Measurements from ENCODE around the gene RELN. TPM values are rescaled to one million over a fixed set of nuclear protein-coding genes. Genes with fewer than 3 reads are reported as not detected.

Gene RELN
- total RNA-seq, 2 donors from 2014 or later: 2.6 to 3.0 TPM

DNA sequence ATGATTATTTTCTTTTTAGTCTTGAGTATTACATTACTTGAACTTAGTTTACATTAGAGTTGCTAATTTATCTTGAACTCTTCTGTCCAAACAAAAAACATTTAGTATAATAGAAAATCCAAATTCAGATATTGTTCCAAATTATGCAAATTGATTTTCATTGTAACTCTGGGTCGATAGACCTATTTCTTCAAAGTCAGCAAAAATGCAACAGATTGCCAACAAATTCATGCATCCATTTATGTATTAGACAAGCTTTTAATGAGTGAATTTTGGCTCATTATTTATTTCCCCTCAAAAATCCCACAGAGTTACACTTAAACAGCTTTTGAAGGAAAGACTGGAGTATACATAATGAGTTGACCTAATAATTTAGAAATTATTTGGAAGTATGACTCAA, 240.8 kb downstream of the RELN start:
- Histone ChIP-seq H3K27ac (no peak overlapping the region), H3K9me3 (no peaks in the 10 kb centered on the region), H3K4me3 (no peak overlapping the region), H3K4me1 (replicated peaks) (no peaks in the 10 kb centered on the region), H3K36me3 (no peaks in the 10 kb centered on the region), H3K27me3 (replicated peaks; ENCODE audit: insufficient read depth) (no peaks in the 10 kb centered on the region)
- TF ChIP-seq POLR2A (IDR thresholded peaks at IDR 0.05): no peak
- no peak for TF ChIP-seq POLR2AphosphoS5 (IDR thresholded peaks at IDR 0.05)
- TF ChIP-seq, protein P1, sequence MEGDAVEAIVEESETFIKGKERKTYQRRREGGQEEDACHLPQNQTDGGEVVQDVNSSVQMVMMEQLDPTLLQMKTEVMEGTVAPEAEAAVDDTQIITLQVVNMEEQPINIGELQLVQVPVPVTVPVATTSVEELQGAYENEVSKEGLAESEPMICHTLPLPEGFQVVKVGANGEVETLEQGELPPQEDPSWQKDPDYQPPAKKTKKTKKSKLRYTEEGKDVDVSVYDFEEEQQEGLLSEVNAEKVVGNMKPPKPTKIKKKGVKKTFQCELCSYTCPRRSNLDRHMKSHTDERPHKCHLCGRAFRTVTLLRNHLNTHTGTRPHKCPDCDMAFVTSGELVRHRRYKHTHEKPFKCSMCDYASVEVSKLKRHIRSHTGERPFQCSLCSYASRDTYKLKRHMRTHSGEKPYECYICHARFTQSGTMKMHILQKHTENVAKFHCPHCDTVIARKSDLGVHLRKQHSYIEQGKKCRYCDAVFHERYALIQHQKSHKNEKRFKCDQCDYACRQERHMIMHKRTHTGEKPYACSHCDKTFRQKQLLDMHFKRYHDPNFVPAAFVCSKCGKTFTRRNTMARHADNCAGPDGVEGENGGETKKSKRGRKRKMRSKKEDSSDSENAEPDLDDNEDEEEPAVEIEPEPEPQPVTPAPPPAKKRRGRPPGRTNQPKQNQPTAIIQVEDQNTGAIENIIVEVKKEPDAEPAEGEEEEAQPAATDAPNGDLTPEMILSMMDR (IDR thresholded peaks at IDR 0.05): no peak
- DNase-seq (ENCODE audit: low spot score): no peak
- 68% methylated on average over 1 of the region's 1 CpG for WGBS
- intact Hi-C loops (cut with DNase I): no loop called here

DNA sequence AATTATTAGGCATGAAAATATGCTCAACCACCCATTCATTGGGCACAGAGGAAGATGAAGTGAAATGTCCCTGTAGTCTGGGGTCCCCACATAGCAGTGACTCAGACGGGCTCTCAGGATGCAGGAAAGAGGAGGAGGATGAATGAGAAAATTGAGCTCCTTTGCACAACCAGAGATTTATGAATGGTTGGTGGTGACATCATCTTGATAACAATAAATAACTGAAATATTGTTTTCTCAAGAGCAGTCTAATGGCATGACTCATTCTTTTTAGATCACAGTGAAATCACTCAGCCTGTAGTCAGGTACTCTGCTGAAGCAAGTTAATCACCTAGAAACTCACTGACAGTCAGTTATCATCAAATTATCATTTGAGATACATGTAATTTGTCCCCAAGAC, 254.1 kb downstream of the RELN start:
- intact Hi-C loops (cut with DNase I): no loop called here
- Histone ChIP-seq H3K9me3 (no peaks in the 10 kb centered on the region), H3K36me3 (no peaks in the 10 kb centered on the region), H3K4me3 (no peak overlapping the region), H3K27ac (no peak overlapping the region), H3K4me1 (replicated peaks) (no peaks in the 10 kb centered on the region), H3K27me3 (replicated peaks; ENCODE audit: insufficient read depth) (no peaks in the 10 kb centered on the region)
- WGBS: 68% methylated on average over 1 of the region's 1 CpG
- DNase-seq (ENCODE audit: low spot score): no peak
- TF ChIP-seq, protein P1 (IDR thresholded peaks at IDR 0.05): no peak
- TF ChIP-seq POLR2A (IDR thresholded peaks at IDR 0.05) (no peak), POLR2AphosphoS5 (IDR thresholded peaks at IDR 0.05) (no peak)

DNA sequence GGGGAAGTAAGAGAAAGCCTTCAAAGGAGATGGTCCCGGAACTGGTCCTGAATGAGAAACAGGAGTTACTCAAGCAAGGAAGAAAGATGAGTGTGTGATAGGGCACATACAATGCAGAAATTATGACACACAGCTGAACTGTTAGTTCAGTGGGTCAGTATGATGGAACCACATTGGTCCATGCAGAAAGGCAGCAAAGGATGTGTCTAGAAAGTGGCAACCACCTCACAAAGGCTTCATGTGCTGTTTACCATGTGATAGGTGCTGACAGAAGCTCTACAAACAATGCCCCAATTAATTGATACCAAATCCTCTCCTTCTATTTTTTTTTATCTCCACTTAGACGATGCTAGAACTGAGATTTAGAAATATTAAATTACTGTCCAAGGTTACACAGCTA, 258.3 kb downstream of the RELN start:
- Histone ChIP-seq H3K4me3 (no peak overlapping the region), H3K27ac (no peak overlapping the region), H3K9me3 (no peaks in the 10 kb centered on the region), H3K36me3 (no peaks in the 10 kb centered on the region), H3K4me1 (replicated peaks) (no peaks in the 10 kb centered on the region), H3K27me3 (replicated peaks; ENCODE audit: insufficient read depth) (no peaks in the 10 kb centered on the region)
- TF ChIP-seq POLR2AphosphoS5 (IDR thresholded peaks at IDR 0.05): no peak
- TF ChIP-seq, protein P1 (IDR thresholded peaks at IDR 0.05): no peak
- no peak for TF ChIP-seq POLR2A (IDR thresholded peaks at IDR 0.05)
- 67% methylated on average over 2 of the region's 2 CpGs for WGBS
- no peak for DNase-seq (ENCODE audit: low spot score)
- intact Hi-C loops (cut with DNase I): no loop called here

DNA sequence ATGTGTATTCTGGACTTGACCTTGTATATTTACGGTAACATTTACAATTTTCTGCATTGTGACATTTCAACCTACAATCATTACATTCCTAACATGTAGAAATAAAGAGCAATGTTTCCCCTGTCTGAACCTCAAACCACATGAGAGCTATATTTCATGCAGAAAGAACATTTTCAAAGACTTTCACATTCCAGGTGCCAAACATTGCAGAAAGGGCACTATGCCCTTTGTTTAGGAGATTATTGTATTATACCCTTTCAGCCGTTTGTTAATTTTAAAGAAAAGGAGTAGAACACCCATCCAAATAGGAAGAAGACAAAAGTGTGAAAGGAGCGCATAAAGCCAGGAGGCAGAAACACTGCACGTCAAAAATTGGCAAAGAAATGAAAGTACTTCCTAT, 260.4 kb downstream of the RELN start:
- no peak overlapping the region for H3K4me3 ChIP-seq
- no peaks in the 10 kb centered on the region for H3K9me3 ChIP-seq
- no peaks in the 10 kb centered on the region for H3K4me1 ChIP-seq (replicated peaks)
- intact Hi-C loops (cut with DNase I): no loop called here
- H3K36me3 ChIP-seq: no peaks in the 10 kb centered on the region
- DNase-seq (ENCODE audit: low spot score): no peak
- WGBS: 66% methylated on average over 4 of the region's 4 CpGs
- TF ChIP-seq, protein P1 (IDR thresholded peaks at IDR 0.05): no peak
- TF ChIP-seq POLR2A (IDR thresholded peaks at IDR 0.05) (no peak), POLR2AphosphoS5 (IDR thresholded peaks at IDR 0.05) (no peak)
- no peak overlapping the region for H3K27ac ChIP-seq
- no peaks in the 10 kb centered on the region for H3K27me3 ChIP-seq (replicated peaks; ENCODE audit: insufficient read depth)

DNA sequence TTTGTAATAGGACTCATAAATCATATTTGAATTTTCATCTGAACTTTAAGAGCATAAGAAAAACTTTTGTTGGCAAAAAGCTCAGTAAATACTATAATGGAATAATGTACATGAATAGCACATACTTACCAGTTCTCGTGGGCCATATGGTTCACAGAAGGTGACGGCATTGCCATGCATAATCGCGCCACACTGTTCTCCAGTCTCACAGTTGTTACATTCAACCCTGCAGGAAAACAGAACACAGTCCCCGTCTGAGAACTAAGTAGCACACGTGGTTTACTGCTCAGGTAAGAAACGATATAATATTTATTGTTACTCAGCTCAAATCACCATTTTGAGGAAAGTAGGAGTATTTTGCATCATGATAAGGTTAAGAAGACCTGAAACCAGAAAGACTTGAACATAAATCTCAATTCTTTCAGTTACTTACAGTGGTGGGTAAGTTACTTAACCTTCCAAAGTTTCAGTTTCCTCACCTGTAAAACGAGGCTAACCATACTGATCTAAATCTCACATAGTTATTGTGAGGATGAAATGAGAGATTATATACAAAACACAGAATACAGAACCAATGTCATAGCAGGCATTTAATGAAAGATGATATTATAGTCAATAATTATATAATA, 261.4 kb downstream of the RELN start:
- Histone ChIP-seq H3K4me3 (no peak overlapping the region), H3K27me3 (replicated peaks; ENCODE audit: insufficient read depth) (no peaks in the 10 kb centered on the region), H3K36me3 (no peaks in the 10 kb centered on the region), H3K9me3 (no peaks in the 10 kb centered on the region), H3K27ac (no peak overlapping the region), H3K4me1 (replicated peaks) (no peaks in the 10 kb centered on the region)
- no peak for DNase-seq (ENCODE audit: low spot score)
- WGBS: 73% methylated on average over 8 of the region's 8 CpGs
- no peak for TF ChIP-seq POLR2AphosphoS5 (IDR thresholded peaks at IDR 0.05)
- TF ChIP-seq POLR2A (IDR thresholded peaks at IDR 0.05): no peak
- TF ChIP-seq, protein P1 (IDR thresholded peaks at IDR 0.05): no peak
- intact Hi-C loops (cut with DNase I): no loop called here
